A549 (cell line): ENCODE measurements around the gene LRP6. TPM values are rescaled to one million over a fixed set of nuclear protein-coding genes. Genes with fewer than 3 reads are reported as not detected.

Experiments used
- ATAC-seq, 2 experiments: fragments of 200-7000 bp in 1 of 2; fragments of >200 bp in 1 of 2; cut with Nextera tagmentation in 1 of 2; cut with Tn5 transposase in 1 of 2; 3 replicates each; pipeline versions ENCODE4 v1.8.0 to v1.9.1; 2018 to 2020; ENCODE audit warnings: mild to moderate bottlenecking in 1 of 2, moderate library complexity in 1 of 2
- CTCF ChIA-PET: fragments of 300-600 bp; sonication (Branson Sonifier 250); formaldehyde crosslinking; extraction: SDS; loops from one replicate; lab custom pipeline; 2021; ENCODE audit warnings: antibody characterized with exemption, inconsistent platforms; lab: Yijun Ruan, JAX
- POLR2A ChIA-PET: fragments of 350-600 bp; formaldehyde crosslinking; extraction: SDS; loops from one replicate; lab custom pipeline; 2021; ENCODE audit warnings: antibody characterized with exemption, inconsistent platforms; lab: Yijun Ruan, JAX
- DNase-seq, 2 experiments: peaks; one replicate each; pipeline versions ENCODE4 v3.0.0 to v3.0.0-alpha.2; 2011 to 2016; ENCODE audit warnings: low read depth in 1 of 2, low spot score in 1 of 2
- FAIRE-seq: peaks from 2 replicates; lab custom pipeline; 2011; peaks lifted over from hg19 to GRCh38; lab: Jason Lieb, UNC
- H3K27ac ChIP-seq, 2 experiments: fragments of >200 bp; sonication (Bioruptor Twin); formaldehyde crosslinking; 3 replicates each; pipeline ENCODE4 v1.5.1; 2016 to 2017
- H3K4me1 ChIP-seq: fragments of >200 bp; sonication (Bioruptor Twin); formaldehyde crosslinking; 3 replicates; pipeline ENCODE4 v1.6.1; 2016
- H3K4me2 ChIP-seq: fragments of >200 bp; sonication (Bioruptor Twin); formaldehyde crosslinking; 3 replicates; pipeline ENCODE4 v1.6.1; 2016
- H3K4me3 ChIP-seq: fragments of >200 bp; sonication (Bioruptor Twin); formaldehyde crosslinking; 3 replicates; pipeline ENCODE4 v1.5.1; 2016
- H3K9me3 ChIP-seq: fragments of >200 bp; sonication (Bioruptor Twin); formaldehyde crosslinking; 3 replicates; pipeline ENCODE4 v1.6.1; 2016
- BHLHE40 ChIP-seq: IDR thresholded peaks from 2 replicates; pipeline ENCODE4 v1.6.1; 2012; ENCODE audit warnings: low read depth, low read length, inconsistent platforms
- CBX2 ChIP-seq: fragments of 200-600 bp; sonication (generic); IDR thresholded peaks from 2 replicates; pipeline ENCODE4 v1.6.1; 2016; ENCODE audit warnings: low read depth, mild to moderate bottlenecking, borderline replicate concordance
- CBX8 ChIP-seq: fragments of 200-600 bp; sonication (generic); IDR thresholded peaks from 2 replicates; pipeline ENCODE4 v1.6.1; 2016
- CEBPB ChIP-seq, 2 experiments: fragments of >200 bp in 1 of 2; sonication (Bioruptor Twin) in 1 of 2; formaldehyde crosslinking in 1 of 2; IDR thresholded peaks; 2 replicates each; pipeline ENCODE4 v1.6.1; 2012 to 2016
- CHD4 ChIP-seq: fragments of 200-600 bp; sonication (generic); IDR thresholded peaks from 2 replicates; pipeline ENCODE4 v1.6.1; 2016; ENCODE audit warnings: antibody characterized with exemption, mild to moderate bottlenecking, borderline replicate concordance
- EHMT2 ChIP-seq: fragments of 200-600 bp; sonication (generic); IDR thresholded peaks from 2 replicates; pipeline ENCODE4 v1.6.1; 2016; ENCODE audit warnings: antibody characterized with exemption, low read depth, mild to moderate bottlenecking, moderate library complexity
- EP300 ChIP-seq, 2 experiments: fragments of >200 bp; sonication (Bioruptor Twin); formaldehyde crosslinking; IDR thresholded peaks; 2 replicates in 1 of 2; 3 replicates in 1 of 2; pipeline ENCODE4 v1.6.1; 2016 to 2017
- FOSB ChIP-seq: fragments of 250-450 bp; sonication (Bioruptor Pico); IDR thresholded peaks from 2 replicates; pipeline ENCODE4 v1.5.0; 2020; ENCODE audit warnings: mild to moderate bottlenecking, moderate library complexity
- FOSL2 ChIP-seq, 2 experiments: fragments of 450-650 bp in 1 of 2; fragments of >200 bp in 1 of 2; sonication (Bioruptor Twin) in 1 of 2; formaldehyde crosslinking; IDR thresholded peaks; 2 replicates each; pipeline versions ENCODE4 v1.5.0 to v1.6.1; 2016 to 2020; ENCODE audit warnings: mild to moderate bottlenecking in 1 of 2, moderate library complexity in 1 of 2
- HDAC2 ChIP-seq: fragments of 200-600 bp; sonication (generic); IDR thresholded peaks from 2 replicates; pipeline ENCODE4 v1.6.1; 2016
- HOXB13 ChIP-seq: fragments of 250-450 bp; sonication (Bioruptor Pico); IDR thresholded peaks from 2 replicates; pipeline ENCODE4 v1.5.0; 2020; ENCODE audit warnings: low read depth, mild to moderate bottlenecking, moderate library complexity
- HOXB5 ChIP-seq: fragments of 250-450 bp; sonication (Bioruptor Pico); IDR thresholded peaks from 2 replicates; pipeline ENCODE4 v1.5.0; 2020; ENCODE audit warnings: mild to moderate bottlenecking, moderate library complexity
- JUN ChIP-seq, 2 experiments: fragments of >200 bp; sonication (Bioruptor Twin); formaldehyde crosslinking; IDR thresholded peaks; 2 replicates in 1 of 2; 3 replicates in 1 of 2; pipeline ENCODE4 v1.6.1; 2016 to 2017
- KDM1A ChIP-seq: fragments of 200-600 bp; sonication (generic); IDR thresholded peaks from 2 replicates; pipeline ENCODE4 v1.6.1; 2016; ENCODE audit warnings: low read depth, mild to moderate bottlenecking
- MAZ ChIP-seq: fragments of 150-350 bp; IDR thresholded peaks from 2 replicates; pipeline ENCODE4 v1.6.1; 2014; ENCODE audit warnings: antibody characterized with exemption, low read depth, low read length, borderline replicate concordance
- NFE2L2 ChIP-seq: fragments of 150-350 bp; conservative IDR thresholded peaks from 2 replicates; pipeline ENCODE4 v1.6.1; 2014; ENCODE audit warnings: low read length
- NR3C1 ChIP-seq: fragments of >200 bp; sonication (Bioruptor Twin); formaldehyde crosslinking; IDR thresholded peaks from 3 replicates; pipeline ENCODE4 v1.6.1; 2017
- POLR2A ChIP-seq: IDR thresholded peaks from 2 replicates; pipeline ENCODE4 v1.6.1; 2012; ENCODE audit warnings: mild to moderate bottlenecking, low read length
- POLR2AphosphoS2 ChIP-seq: conservative IDR thresholded peaks from 2 replicates; pipeline ENCODE4 v1.6.1; 2012; ENCODE audit warnings: low read length, improper control_type of control experiment, inconsistent platforms
- RAD21 ChIP-seq, 2 experiments: fragments of >200 bp in 1 of 2; sonication (Bioruptor Twin) in 1 of 2; formaldehyde crosslinking in 1 of 2; IDR thresholded peaks in 1 of 2; conservative IDR thresholded peaks in 1 of 2; 2 replicates in 1 of 2; 3 replicates in 1 of 2; pipeline ENCODE4 v1.6.1; 2012 to 2018; ENCODE audit warnings: inconsistent platforms in 1 of 2
- RARB ChIP-seq: fragments of 250-450 bp; sonication (Bioruptor Pico); IDR thresholded peaks from 2 replicates; pipeline ENCODE4 v1.8.0; 2021; ENCODE audit warnings: mild to moderate bottlenecking, moderate library complexity
- SMC3 ChIP-seq: fragments of >200 bp; sonication (Bioruptor Twin); formaldehyde crosslinking; IDR thresholded peaks from 3 replicates; pipeline ENCODE4 v1.6.1; 2018; ENCODE audit warnings: inconsistent platforms
- SREBF2 ChIP-seq: fragments of 450-650 bp; IDR thresholded peaks from 2 replicates; pipeline ENCODE4 v1.6.1; 2014; ENCODE audit warnings: mild to moderate bottlenecking, moderate library complexity
- TP53 ChIP-seq: fragments of 250-450 bp; sonication (Bioruptor Pico); IDR thresholded peaks from 2 replicates; pipeline ENCODE4 v1.5.0; 2021; ENCODE audit warnings: mild to moderate bottlenecking, moderate library complexity
- ZC3H11A ChIP-seq: fragments of 450-650 bp; IDR thresholded peaks from 2 replicates; pipeline ENCODE4 v1.6.1; 2014; ENCODE audit warnings: antibody characterized with exemption, mild to moderate bottlenecking
- ZNF302 ChIP-seq: fragments of 250-450 bp; sonication (Bioruptor Pico); IDR thresholded peaks from 2 replicates; pipeline ENCODE4 v1.9.0; 2021; ENCODE audit warnings: inconsistent platforms, mild to moderate bottlenecking, moderate library complexity
- WGBS: methylation state at CpG from one replicate; pipeline ENCODE4 v1.1.6; 2017; ENCODE audit errors: missing lambda C conversion rate; 5-methylcytosine and 5-hydroxymethylcytosine counted together
- polyA plus RNA-seq, 4 experiments: library from polyadenylated mRNA; depleted of rRNA in 3 of 4; stranded (reverse); fragments of >200 nt; fragmentation: RNase III in 1 of 4; extraction: RNeasy Plus Mini Kit Qiagen cat#74134 plus additional on column Dnase treatment in 1 of 4; gene quantifications; 2 replicates in 3 of 4; 3 replicates in 1 of 4; pipeline ENCODE4 v1.2.3, GENCODE V29; 2011 to 2017
- TF ChIP-seq, protein P1 (sequence below): fragments of 250-450 bp; sonication (Bioruptor Pico); IDR thresholded peaks from 2 replicates; pipeline ENCODE4 v1.5.0; 2021; ENCODE audit warnings: mild to moderate bottlenecking, moderate library complexity, borderline replicate concordance
- TF ChIP-seq, protein P2 (sequence below): IDR thresholded peaks from 2 replicates; pipeline ENCODE4 v1.6.1; 2012
- TF ChIP-seq, protein P3 (sequence below): fragments of 150-350 bp; IDR thresholded peaks from 2 replicates; pipeline ENCODE4 v1.6.1; 2014; ENCODE audit warnings: low read depth, mild to moderate bottlenecking, low read length
- TF ChIP-seq, protein P4 (sequence below): fragments of 200-600 bp; sonication (generic); IDR thresholded peaks from 2 replicates; pipeline ENCODE4 v1.6.1; 2016; ENCODE audit warnings: antibody characterized with exemption, mild to moderate bottlenecking, moderate library complexity

Gene LRP6
- polyA plus RNA-seq, 2 of the 4 experiments (the other 2 are of a cell fraction) = 26.6 to 50.3 TPM

DNA sequence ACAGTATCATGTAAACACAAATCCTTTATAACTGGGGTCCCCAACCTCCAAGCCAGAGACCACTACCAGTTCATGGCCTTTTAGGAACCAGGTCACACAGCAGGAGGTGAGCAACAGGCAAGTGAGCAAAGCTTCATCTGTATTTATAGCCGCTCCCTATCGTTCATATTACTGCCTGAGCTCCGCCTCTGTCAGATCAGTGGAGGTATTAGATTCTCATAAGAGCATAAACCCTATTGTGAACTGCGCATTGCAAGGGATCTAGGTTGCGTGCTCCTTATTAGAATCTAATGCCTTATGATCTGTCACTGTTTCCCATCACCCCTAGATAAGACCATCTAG is 49.9 kb downstream of the LRP6 start:
- ATAC-seq (peak; percentile 62 to 73; a peak in 5 of 6 replicates), FAIRE-seq (peak; percentile 67), DNase-seq (peak in 1 of 2 experiments; percentile 89)
- Histone ChIP-seq H3K4me2 (peak overlapping the region; percentile 92), H3K4me1 (peaks cover 90% of the 10 kb centered on the region), H3K9me3 (no peaks in the 10 kb centered on the region), H3K27ac (peak overlapping the region; percentile 89 to 98), H3K4me3 (peak overlapping the region; percentile 23; the same call in 2 of the 3 replicates)
- TF ChIP-seq KDM1A (no peak), RAD21 (conservative IDR thresholded peaks at IDR 0.05 in 1 of 2, IDR thresholded peaks at IDR 0.05 in 1 of 2) (peak in 1 of 2 experiments; percentile 20; a peak in 1 of 5 replicates), JUN (IDR thresholded peaks at IDR 0.05) (0 out of 5 replicates have a peak, but pooled peaks of 1 of the 2 experiments have one; percentile 52)
- TF ChIP-seq, protein P1, sequence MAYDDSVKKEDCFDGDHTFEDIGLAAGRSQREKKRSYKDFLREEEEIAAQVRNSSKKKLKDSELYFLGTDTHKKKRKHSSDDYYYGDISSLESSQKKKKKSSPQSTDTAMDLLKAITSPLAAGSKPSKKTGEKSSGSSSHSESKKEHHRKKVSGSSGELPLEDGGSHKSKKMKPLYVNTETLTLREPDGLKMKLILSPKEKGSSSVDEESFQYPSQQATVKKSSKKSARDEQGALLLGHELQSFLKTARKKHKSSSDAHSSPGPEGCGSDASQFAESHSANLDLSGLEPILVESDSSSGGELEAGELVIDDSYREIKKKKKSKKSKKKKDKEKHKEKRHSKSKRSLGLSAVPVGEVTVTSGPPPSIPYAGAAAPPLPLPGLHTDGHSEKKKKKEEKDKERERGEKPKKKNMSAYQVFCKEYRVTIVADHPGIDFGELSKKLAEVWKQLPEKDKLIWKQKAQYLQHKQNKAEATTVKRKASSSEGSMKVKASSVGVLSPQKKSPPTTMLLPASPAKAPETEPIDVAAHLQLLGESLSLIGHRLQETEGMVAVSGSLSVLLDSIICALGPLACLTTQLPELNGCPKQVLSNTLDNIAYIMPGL (CRISPR knock-in tag) = no peak
- WGBS = 2% methylated on average over 5 of the region's 5 CpGs
- ChIA-PET POLR2A (interaction anchor here (2.3 kb wide), 1 partner anchor 49 kb away, joined by 19 read pairs; the partner anchor contains the start of gene LRP6), CTCF (no interaction called here)

DNA sequence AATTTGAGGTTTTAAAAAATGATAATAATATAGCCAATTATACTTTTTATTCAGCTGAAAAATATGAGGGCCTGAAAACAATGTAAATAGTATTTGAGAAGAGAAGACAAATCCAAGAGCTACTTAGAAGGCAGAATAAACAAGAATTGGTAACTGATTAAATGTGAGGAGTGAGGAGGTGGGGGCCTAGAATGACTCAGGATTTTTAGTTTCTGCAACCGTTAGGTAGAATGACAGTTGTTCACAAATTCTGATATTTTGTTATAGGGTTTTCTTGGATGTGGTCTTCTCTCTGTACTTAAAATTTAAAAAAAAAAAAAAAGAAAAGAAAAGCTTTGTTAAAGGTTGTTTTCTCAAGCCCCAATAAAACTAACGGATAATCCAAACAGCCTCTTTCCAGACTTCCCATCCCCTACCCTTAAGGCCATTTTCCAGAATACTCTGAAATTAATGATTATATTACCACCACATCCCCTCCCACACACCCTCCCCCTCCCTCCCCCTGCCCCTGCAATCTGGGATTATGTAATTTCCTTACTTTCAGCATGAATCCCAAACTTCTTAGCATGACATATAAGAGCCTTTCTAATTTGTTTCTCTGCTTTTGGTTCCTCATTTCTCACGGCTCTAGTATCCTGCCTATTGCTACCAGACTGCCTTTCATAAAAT is 50.4 kb downstream of the LRP6 start:
- H3K4me3 ChIP-seq = peak overlapping the region; percentile 27
- ATAC-seq = peak; percentile 74
- DNase-seq = peak; percentile 41 to 92
- H3K4me1 ChIP-seq = peaks cover 89% of the 10 kb centered on the region
- ChIA-PET POLR2A (interaction anchor here (0.6 to 2.3 kb wide), 3 partner anchors 50 to 89 kb away, joined by 3 to 19 read pairs (median 10); partner anchors contain the start of gene LRP6), CTCF (interaction anchor here (0.6 kb wide), 1 partner anchor 441 kb away, joined by 6 read pairs; no protein-coding TSS in a partner anchor)
- peak overlapping the region; percentile 92 for H3K4me2 ChIP-seq
- peak overlapping the region; percentile 89 to 98 for H3K27ac ChIP-seq
- 0% methylated on average over 3 of the region's 3 CpGs for WGBS
- peak; percentile 39 for FAIRE-seq
- H3K9me3 ChIP-seq = no peaks in the 10 kb centered on the region
- no peak for TF ChIP-seq HOXB13 (CRISPR knock-in tag)
- peak; percentile 29; the same call in 1 of the 2 replicates for TF ChIP-seq FOSL2 (IDR thresholded peaks at IDR 0.05)
- TF ChIP-seq FOSL2 (CRISPR knock-in tag; IDR thresholded peaks at IDR 0.05) = peak; percentile 71
- no peak for TF ChIP-seq TP53
- no peak; a peak in 1 of 5 replicates for TF ChIP-seq RAD21 (conservative IDR thresholded peaks at IDR 0.05 in 1 of 2, IDR thresholded peaks at IDR 0.05 in 1 of 2)
- TF ChIP-seq, protein P2, sequence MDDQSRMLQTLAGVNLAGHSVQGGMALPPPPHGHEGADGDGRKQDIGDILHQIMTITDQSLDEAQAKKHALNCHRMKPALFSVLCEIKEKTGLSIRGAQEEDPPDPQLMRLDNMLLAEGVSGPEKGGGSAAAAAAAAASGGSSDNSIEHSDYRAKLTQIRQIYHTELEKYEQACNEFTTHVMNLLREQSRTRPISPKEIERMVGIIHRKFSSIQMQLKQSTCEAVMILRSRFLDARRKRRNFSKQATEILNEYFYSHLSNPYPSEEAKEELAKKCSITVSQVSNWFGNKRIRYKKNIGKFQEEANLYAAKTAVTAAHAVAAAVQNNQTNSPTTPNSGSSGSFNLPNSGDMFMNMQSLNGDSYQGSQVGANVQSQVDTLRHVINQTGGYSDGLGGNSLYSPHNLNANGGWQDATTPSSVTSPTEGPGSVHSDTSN = no peak
- no peak for TF ChIP-seq SREBF2
- TF ChIP-seq EP300 (IDR thresholded peaks at IDR 0.05) = peak; percentile 17 to 50; a peak in 1 of 5 replicates
- TF ChIP-seq SMC3 = no peak; the same call in 2 of the 3 replicates
- TF ChIP-seq, protein P3, sequence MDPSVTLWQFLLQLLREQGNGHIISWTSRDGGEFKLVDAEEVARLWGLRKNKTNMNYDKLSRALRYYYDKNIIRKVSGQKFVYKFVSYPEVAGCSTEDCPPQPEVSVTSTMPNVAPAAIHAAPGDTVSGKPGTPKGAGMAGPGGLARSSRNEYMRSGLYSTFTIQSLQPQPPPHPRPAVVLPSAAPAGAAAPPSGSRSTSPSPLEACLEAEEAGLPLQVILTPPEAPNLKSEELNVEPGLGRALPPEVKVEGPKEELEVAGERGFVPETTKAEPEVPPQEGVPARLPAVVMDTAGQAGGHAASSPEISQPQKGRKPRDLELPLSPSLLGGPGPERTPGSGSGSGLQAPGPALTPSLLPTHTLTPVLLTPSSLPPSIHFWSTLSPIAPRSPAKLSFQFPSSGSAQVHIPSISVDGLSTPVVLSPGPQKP = no peak
- no peak for TF ChIP-seq FOSB (CRISPR knock-in tag)
- TF ChIP-seq BHLHE40 = no peak
- no peak for TF ChIP-seq EHMT2
- no peak for TF ChIP-seq HOXB5
- TF ChIP-seq CEBPB (IDR thresholded peaks at IDR 0.05) = peak; percentile 10 to 65; a peak in 3 of 4 replicates
- TF ChIP-seq CHD4 = no peak
- no peak for TF ChIP-seq RARB (CRISPR knock-in tag)
- TF ChIP-seq HDAC2 = no peak
- TF ChIP-seq CBX2 = no peak
- no peak for TF ChIP-seq POLR2A
- peak; percentile 63; the same call in 1 of the 2 replicates for TF ChIP-seq MAZ
- no peak for TF ChIP-seq NR3C1
- no peak for TF ChIP-seq POLR2AphosphoS2
- TF ChIP-seq ZC3H11A = no peak
- no peak for TF ChIP-seq ZNF302 (CRISPR knock-in tag)
- no peak for TF ChIP-seq CBX8
- TF ChIP-seq, protein P4, sequence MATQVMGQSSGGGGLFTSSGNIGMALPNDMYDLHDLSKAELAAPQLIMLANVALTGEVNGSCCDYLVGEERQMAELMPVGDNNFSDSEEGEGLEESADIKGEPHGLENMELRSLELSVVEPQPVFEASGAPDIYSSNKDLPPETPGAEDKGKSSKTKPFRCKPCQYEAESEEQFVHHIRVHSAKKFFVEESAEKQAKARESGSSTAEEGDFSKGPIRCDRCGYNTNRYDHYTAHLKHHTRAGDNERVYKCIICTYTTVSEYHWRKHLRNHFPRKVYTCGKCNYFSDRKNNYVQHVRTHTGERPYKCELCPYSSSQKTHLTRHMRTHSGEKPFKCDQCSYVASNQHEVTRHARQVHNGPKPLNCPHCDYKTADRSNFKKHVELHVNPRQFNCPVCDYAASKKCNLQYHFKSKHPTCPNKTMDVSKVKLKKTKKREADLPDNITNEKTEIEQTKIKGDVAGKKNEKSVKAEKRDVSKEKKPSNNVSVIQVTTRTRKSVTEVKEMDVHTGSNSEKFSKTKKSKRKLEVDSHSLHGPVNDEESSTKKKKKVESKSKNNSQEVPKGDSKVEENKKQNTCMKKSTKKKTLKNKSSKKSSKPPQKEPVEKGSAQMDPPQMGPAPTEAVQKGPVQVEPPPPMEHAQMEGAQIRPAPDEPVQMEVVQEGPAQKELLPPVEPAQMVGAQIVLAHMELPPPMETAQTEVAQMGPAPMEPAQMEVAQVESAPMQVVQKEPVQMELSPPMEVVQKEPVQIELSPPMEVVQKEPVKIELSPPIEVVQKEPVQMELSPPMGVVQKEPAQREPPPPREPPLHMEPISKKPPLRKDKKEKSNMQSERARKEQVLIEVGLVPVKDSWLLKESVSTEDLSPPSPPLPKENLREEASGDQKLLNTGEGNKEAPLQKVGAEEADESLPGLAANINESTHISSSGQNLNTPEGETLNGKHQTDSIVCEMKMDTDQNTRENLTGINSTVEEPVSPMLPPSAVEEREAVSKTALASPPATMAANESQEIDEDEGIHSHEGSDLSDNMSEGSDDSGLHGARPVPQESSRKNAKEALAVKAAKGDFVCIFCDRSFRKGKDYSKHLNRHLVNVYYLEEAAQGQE = no peak
- peak; percentile 88 for TF ChIP-seq NFE2L2
